HepG2 (cell line): Measurements from ENCODE around the gene SNX27.

Experiments
- HNRNPH1 ChIP-seq: fragments of 200-400 bp; formaldehyde crosslinking; optimal IDR thresholded peaks from 2 replicates; pipeline ENCODE3; 2017; ENCODE audit warnings: mild to moderate bottlenecking, low read depth, low read length
- KLF13 ChIP-seq: sonication (generic); formaldehyde crosslinking; IDR thresholded peaks from 2 replicates; pipeline ENCODE4 v1.4.0; 2020; ENCODE audit warnings: mild to moderate bottlenecking, missing genetic modification reagents
- KLF6 ChIP-seq: IDR thresholded peaks from 2 replicates; pipeline ENCODE4 v1.8.0; 2016; ENCODE audit warnings: missing biosample characterization, missing genetic modification reagents
- NCOA2 ChIP-seq: sonication (generic); formaldehyde crosslinking; IDR thresholded peaks from 2 replicates; pipeline ENCODE4 v1.8.0; 2022; ENCODE audit warnings: inconsistent platforms
- POLR2A ChIP-seq, 2 experiments: IDR thresholded peaks; 2 replicates each; pipeline ENCODE4 v1.6.1; 2011; ENCODE audit warnings: low read depth in 2 of 2, low read length in 2 of 2, mild to moderate bottlenecking in 1 of 2, moderate library complexity in 1 of 2; ENCODE audit not compliant: insufficient read depth in 1 of 2
- POLR2AphosphoS5 ChIP-seq: IDR thresholded peaks from 2 replicates; pipeline ENCODE4 v1.6.1; 2012; ENCODE audit warnings: low read depth, low read length
- TAF1 ChIP-seq: sonication (generic); formaldehyde crosslinking; IDR thresholded peaks from 2 replicates; pipeline ENCODE4 v1.4.0; 2020; ENCODE audit warnings: missing genetic modification reagents
- ZNF12 ChIP-seq: sonication (generic); formaldehyde crosslinking; IDR thresholded peaks from 2 replicates; pipeline ENCODE4 v1.5.0; 2020; ENCODE audit warnings: missing genetic modification reagents
- ZNF138 ChIP-seq: sonication (generic); formaldehyde crosslinking; IDR thresholded peaks from 2 replicates; pipeline ENCODE4 v1.5.0; 2020; ENCODE audit warnings: mild to moderate bottlenecking, low read depth, missing genetic modification reagents
- ZNF567 ChIP-seq: sonication (generic); formaldehyde crosslinking; IDR thresholded peaks from 2 replicates; pipeline ENCODE4 v1.8.1; 2023; ENCODE audit warnings: mild to moderate bottlenecking, missing genetic modification reagents, borderline replicate concordance
- TF ChIP-seq, protein P1 (sequence below): sonication (generic); formaldehyde crosslinking; IDR thresholded peaks from 2 replicates; pipeline ENCODE4 v1.5.0; 2020; ENCODE audit warnings: mild to moderate bottlenecking, missing genetic modification reagents, moderate library complexity

DNA sequence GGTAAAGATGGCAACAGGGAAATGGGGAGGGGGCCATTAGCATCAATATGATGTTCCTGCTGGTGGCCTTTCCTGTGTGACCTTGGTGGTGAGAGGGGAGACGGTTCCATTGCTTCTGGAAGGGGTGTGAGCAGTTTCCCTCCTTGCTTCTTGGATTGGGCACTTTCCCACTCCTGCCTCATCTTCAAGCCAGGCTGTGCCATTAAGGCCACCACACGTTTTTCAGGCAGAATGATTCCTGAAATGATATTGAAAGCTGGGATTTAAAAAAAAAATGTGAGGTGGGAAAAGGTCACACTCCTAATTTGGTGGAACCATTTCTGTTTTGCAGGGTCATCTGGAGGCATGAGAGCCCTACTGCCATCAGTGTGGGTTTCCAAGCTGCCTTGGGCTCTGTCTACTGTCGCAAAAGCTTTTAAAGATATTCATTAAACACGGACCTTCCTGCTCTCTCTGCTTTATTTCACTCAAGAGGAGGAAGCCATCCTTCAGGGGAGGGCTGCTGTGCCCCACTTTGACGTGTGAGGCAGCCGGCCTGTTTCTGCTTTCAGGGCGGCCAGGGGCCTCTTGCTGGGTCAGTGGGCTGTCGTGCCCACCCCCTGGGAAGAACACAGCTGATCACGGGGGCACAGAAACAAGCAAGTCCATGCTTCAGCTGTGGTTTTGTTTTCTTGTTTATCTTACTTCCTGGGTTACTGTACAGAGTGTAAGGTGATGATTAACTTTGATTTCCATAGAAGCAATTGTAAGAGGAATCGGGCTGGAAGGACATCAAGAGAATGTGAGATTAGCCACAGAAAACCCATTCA is 117.5 kb downstream of the SNX27 start:
- TF ChIP-seq ZNF12 (CRISPR knock-in tag) (no peak), NCOA2 (CRISPR knock-in tag) (no peak; the same call in 1 of the 2 replicates), HNRNPH1 (no peak), POLR2A (IDR thresholded peaks at IDR 0.05; ENCODE audit: insufficient read depth in 1 of 2, low read depth in 2 of 2, low read length in 2 of 2) (no peak), KLF13 (CRISPR knock-in tag) (no peak), KLF6 (no peak), TAF1 (CRISPR knock-in tag) (no peak), ZNF138 (CRISPR knock-in tag) (no peak), ZNF567 (CRISPR knock-in tag) (no peak), POLR2AphosphoS5 (no peak)
- TF ChIP-seq, protein P1, sequence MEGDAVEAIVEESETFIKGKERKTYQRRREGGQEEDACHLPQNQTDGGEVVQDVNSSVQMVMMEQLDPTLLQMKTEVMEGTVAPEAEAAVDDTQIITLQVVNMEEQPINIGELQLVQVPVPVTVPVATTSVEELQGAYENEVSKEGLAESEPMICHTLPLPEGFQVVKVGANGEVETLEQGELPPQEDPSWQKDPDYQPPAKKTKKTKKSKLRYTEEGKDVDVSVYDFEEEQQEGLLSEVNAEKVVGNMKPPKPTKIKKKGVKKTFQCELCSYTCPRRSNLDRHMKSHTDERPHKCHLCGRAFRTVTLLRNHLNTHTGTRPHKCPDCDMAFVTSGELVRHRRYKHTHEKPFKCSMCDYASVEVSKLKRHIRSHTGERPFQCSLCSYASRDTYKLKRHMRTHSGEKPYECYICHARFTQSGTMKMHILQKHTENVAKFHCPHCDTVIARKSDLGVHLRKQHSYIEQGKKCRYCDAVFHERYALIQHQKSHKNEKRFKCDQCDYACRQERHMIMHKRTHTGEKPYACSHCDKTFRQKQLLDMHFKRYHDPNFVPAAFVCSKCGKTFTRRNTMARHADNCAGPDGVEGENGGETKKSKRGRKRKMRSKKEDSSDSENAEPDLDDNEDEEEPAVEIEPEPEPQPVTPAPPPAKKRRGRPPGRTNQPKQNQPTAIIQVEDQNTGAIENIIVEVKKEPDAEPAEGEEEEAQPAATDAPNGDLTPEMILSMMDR (CRISPR knock-in tag) = no peak
